ENCODE data around the gene SPN. TPM values are rescaled to one million over a fixed set of nuclear protein-coding genes. Genes with fewer than 3 reads are reported as not detected.

The SPN gene
- total RNA-seq, 1 experiment from 2014 or later: not detected

DNA sequence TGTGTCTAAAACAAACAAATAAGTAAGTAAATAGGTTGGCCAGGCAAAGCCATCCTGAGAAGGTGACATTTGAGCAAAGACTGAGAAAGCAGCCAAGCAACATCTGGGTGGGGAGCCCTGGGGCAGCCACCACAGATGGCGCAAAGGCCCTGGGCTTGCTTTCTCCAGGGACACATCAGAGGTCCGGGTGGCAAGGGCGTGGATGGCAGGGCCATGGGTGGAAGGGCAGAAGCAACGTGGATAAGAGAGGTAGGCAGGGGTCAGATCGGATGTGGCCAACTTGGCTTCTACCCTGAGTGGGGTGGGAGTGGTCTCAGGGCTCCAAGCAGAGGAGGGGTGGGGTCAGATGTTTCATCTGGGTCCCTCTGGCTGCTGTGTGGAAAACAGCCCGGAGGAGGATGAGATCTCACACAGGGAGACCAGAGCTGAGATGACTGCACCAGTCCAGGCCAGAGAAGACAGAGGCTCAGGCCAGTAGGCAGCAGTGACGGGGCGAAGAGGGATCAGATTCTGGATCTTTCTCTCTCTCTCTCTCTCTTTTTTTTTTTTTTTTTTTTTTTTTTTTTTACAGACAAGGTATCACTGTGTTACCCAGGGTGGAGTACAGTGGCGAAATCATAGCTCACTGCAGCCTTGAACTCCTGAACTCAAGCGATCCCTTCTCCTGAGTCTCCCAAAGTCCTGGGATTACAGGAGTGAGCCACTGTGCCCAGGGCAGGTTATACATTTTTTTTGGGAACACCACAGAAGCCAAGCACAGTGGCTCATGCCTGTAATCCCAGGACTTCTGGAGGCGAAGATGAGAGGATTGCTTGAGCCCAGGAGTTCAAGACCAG lies 6.1 kb upstream of the SPN start:
- H3K27me3 ChIP-seq (replicated peaks; ENCODE audit: control insufficient read depth, insufficient read depth, low read length): no peaks in the 10 kb centered on the region
- Mint-ChIP-seq H3K4me3 (ENCODE audit: unreplicated experiment) (no peak overlapping the region), H3K27ac (ENCODE audit: unreplicated experiment) (no peak overlapping the region), H3K27me3 (ENCODE audit: insufficient read depth, unreplicated experiment) (no peaks in the 10 kb centered on the region), H3K36me3 (ENCODE audit: insufficient read depth, unreplicated experiment) (no peaks in the 10 kb centered on the region), H3K9me3 (ENCODE audit: unreplicated experiment) (no peaks in the 10 kb centered on the region), H3K4me1 (ENCODE audit: low read depth, unreplicated experiment) (peaks cover 17% of the 10 kb centered on the region)
- BruUV-seq (replicated peaks): no TSS peak
- ChIA-PET CTCF (no interaction called here), POLR2A (no interaction called here)
- H3K36me3 ChIP-seq (ENCODE audit: control insufficient read depth, insufficient read depth, low read length): no peaks in the 10 kb centered on the region
- DNase-seq: peak in 1 of 2 experiments; percentile 34
- no peak overlapping the region for H3K4me3 ChIP-seq (ENCODE audit: low read depth, low read length)
- intact Hi-C loops (cut with micrococcal nuclease; ENCODE audit: unreplicated experiment): no loop called here
- TF ChIP-seq, protein P1, sequence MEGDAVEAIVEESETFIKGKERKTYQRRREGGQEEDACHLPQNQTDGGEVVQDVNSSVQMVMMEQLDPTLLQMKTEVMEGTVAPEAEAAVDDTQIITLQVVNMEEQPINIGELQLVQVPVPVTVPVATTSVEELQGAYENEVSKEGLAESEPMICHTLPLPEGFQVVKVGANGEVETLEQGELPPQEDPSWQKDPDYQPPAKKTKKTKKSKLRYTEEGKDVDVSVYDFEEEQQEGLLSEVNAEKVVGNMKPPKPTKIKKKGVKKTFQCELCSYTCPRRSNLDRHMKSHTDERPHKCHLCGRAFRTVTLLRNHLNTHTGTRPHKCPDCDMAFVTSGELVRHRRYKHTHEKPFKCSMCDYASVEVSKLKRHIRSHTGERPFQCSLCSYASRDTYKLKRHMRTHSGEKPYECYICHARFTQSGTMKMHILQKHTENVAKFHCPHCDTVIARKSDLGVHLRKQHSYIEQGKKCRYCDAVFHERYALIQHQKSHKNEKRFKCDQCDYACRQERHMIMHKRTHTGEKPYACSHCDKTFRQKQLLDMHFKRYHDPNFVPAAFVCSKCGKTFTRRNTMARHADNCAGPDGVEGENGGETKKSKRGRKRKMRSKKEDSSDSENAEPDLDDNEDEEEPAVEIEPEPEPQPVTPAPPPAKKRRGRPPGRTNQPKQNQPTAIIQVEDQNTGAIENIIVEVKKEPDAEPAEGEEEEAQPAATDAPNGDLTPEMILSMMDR (IDR thresholded peaks at IDR 0.05; ENCODE audit: insufficient read depth in 1 of 2, low read depth in 1 of 2, low read length in 1 of 2, severe bottlenecking in 1 of 2, unreplicated experiment in 1 of 2): no peak
- no peaks in the 10 kb centered on the region for H3K9me3 ChIP-seq
- peaks cover 11% of the 10 kb centered on the region for H3K4me1 ChIP-seq

DNA sequence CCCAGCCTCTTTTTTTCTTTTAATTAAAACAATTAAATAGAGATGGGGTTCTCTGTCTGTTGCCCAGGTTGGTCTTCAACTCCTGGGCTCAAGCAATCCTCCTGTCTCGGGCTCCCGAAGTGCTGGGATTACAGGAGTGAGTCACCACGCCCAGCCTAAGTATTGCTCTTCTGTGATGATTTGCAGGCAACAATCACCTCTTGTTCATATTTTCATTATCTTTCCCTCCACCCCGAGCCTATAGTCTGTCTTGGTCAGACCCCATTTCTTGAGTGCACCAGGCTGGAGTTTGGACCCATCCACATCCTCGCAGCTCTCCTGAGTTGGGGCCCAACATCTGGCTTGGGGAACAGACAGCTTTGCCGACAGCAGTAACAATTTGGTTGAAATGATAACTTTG lies 4.3 kb upstream of the SPN start:
- Histone ChIP-seq H3K9me3 (no peaks in the 10 kb centered on the region), H3K4me3 (ENCODE audit: low read depth, low read length) (no peak overlapping the region), H3K27me3 (replicated peaks; ENCODE audit: control insufficient read depth, insufficient read depth, low read length) (no peaks in the 10 kb centered on the region), H3K36me3 (ENCODE audit: control insufficient read depth, insufficient read depth, low read length) (no peaks in the 10 kb centered on the region), H3K4me1 (peaks cover 5% of the 10 kb centered on the region; the same call in 1 of the 2 replicates)
- BruUV-seq (replicated peaks): no TSS peak
- intact Hi-C loops (cut with micrococcal nuclease; ENCODE audit: unreplicated experiment): no loop called here
- H3K9me3 Mint-ChIP-seq (ENCODE audit: unreplicated experiment): no peaks in the 10 kb centered on the region
- TF ChIP-seq, protein P1 (IDR thresholded peaks at IDR 0.05; ENCODE audit: insufficient read depth in 1 of 2, low read depth in 1 of 2, low read length in 1 of 2, severe bottlenecking in 1 of 2, unreplicated experiment in 1 of 2): no peak
- H3K27me3 Mint-ChIP-seq (ENCODE audit: insufficient read depth, unreplicated experiment): no peaks in the 10 kb centered on the region
- DNase-seq: peak in 1 of 2 experiments; percentile 39
- peaks cover 7% of the 10 kb centered on the region for H3K4me1 Mint-ChIP-seq (ENCODE audit: low read depth, unreplicated experiment)
- no peaks in the 10 kb centered on the region for H3K36me3 Mint-ChIP-seq (ENCODE audit: insufficient read depth, unreplicated experiment)
- H3K27ac Mint-ChIP-seq (ENCODE audit: unreplicated experiment): no peak overlapping the region
- CTCF ChIA-PET: no interaction called here
- POLR2A ChIA-PET: no interaction called here
- no peak overlapping the region for H3K4me3 Mint-ChIP-seq (ENCODE audit: unreplicated experiment)

DNA sequence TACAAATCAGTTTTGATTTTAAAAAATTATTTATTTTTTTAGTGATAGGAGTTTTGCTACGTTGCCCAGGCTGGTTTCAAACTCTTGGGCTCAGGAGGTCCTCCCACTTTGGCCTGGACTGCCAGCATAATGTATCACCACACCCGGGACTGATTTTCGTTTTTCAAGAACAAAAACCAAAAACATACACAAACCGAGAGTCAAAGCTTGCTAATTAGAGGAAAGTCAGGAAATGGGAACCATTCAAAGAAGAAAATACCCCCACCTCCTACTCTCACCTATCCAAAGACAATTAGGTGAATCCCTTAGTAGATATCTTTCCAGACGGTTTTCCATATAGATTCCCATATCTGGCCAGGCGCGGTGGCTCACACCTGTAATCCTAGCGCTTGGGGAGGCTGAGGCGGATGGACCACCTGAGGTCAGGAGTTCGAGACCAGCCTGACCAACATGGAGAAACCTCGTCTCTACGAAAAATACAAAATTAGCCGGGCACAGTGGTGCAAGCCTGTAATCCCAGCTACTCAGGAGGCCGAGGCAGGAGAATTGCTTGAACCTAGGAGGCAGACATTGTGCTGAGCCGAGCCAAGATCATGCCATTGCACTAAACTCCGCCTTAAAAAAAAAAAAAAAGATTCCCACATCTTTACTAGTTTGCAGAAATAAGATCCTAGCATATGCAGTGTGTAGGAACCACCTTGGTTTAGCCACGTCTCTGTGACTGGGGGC lies 883 bp upstream of the SPN start:
- TF ChIP-seq, protein P1 (IDR thresholded peaks at IDR 0.05; ENCODE audit: insufficient read depth in 1 of 2, low read depth in 1 of 2, low read length in 1 of 2, severe bottlenecking in 1 of 2, unreplicated experiment in 1 of 2): no peak
- no peaks in the 10 kb centered on the region for H3K27me3 Mint-ChIP-seq (ENCODE audit: insufficient read depth, unreplicated experiment)
- no peak overlapping the region for H3K27ac Mint-ChIP-seq (ENCODE audit: unreplicated experiment)
- peaks cover 5% of the 10 kb centered on the region; the same call in 1 of the 2 replicates for H3K4me1 ChIP-seq
- POLR2A ChIA-PET: no interaction called here
- H3K36me3 ChIP-seq (ENCODE audit: control insufficient read depth, insufficient read depth, low read length): no peaks in the 10 kb centered on the region
- no peak overlapping the region for H3K4me3 Mint-ChIP-seq (ENCODE audit: unreplicated experiment)
- CTCF ChIA-PET: no interaction called here
- H3K4me3 ChIP-seq (ENCODE audit: low read depth, low read length): no peak overlapping the region
- DNase-seq: no peak
- intact Hi-C loops (cut with micrococcal nuclease; ENCODE audit: unreplicated experiment): no loop called here
- no peaks in the 10 kb centered on the region for H3K36me3 Mint-ChIP-seq (ENCODE audit: insufficient read depth, unreplicated experiment)
- no peaks in the 10 kb centered on the region for H3K9me3 ChIP-seq
- peaks cover 14% of the 10 kb centered on the region for H3K4me1 Mint-ChIP-seq (ENCODE audit: low read depth, unreplicated experiment)
- no peaks in the 10 kb centered on the region for H3K9me3 Mint-ChIP-seq (ENCODE audit: unreplicated experiment)
- H3K27me3 ChIP-seq (replicated peaks; ENCODE audit: control insufficient read depth, insufficient read depth, low read length): no peaks in the 10 kb centered on the region
- BruUV-seq (replicated peaks): no TSS peak
